HUDEP-2 (cell line): ENCODE data around the gene LSAMP.

Source experiments
- DNase-seq, 76 experiments: peaks; one replicate each; lab custom pipeline; 2025; ENCODE audit not compliant: unreplicated experiment in 76 of 76; lab: John Stamatoyannopoulos, UW

The LSAMP gene

GRCh38 chr3:116035429-116035828 is 409.9 kb downstream of the LSAMP start:
- DNase-seq, result no peak

DNA sequence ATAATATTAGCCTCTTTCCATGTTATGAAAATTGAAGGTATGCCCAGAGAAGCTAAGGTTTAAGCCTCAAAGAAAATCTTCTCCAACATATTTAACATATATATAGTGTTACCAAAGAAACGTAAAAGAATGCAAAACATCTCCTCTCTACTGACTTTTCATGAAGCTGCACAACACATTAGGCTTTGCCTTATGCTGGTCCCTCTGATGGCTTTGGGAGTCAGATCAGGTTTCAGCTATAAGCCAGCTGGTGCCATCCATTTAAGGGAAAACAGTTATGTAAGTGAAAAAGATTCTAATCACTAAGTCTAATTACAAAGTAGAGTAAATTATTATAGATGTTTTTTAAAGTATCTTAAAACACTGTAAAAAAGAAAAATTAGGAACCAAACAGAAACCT is 410.5 kb downstream of the LSAMP start:
- no peak for DNase-seq

- DNase-seq, result no peak
Observed at GRCh38 chr3:116034086-116034485, 411.2 kb downstream of the LSAMP start.

DNA sequence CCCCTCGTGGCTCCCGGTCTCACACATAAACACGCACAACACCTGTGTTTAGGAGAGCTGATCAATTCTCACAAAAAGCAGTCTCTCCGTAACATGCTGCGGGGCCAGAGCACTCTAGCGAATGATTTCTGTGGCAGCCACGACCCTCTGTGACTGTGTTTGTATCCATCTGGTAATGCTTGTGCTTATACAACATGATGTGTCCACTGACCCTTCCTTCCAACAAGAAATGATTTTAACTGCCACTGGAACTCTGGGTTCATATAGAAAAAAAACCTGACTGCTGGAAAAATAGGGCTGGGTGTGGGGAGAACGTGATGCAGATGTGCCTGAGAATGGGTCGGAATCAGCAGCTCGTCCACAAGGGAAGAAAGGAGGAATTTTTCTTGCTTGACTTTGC is 411.8 kb downstream of the LSAMP start:
- DNase-seq, result no peak

GRCh38 chr3:116032176-116032575 is 413.1 kb downstream of the LSAMP start:
- DNase-seq, result no peak

- no peak for DNase-seq
Observed at GRCh38 chr3:116030131-116030850, 415.0 kb downstream of the LSAMP start.

GRCh38 chr3:116029266-116029665 is 416.0 kb downstream of the LSAMP start:
- no peak for DNase-seq

- DNase-seq, result no peak
Observed at GRCh38 chr3:116028157-116028556, 417.1 kb downstream of the LSAMP start.

DNA sequence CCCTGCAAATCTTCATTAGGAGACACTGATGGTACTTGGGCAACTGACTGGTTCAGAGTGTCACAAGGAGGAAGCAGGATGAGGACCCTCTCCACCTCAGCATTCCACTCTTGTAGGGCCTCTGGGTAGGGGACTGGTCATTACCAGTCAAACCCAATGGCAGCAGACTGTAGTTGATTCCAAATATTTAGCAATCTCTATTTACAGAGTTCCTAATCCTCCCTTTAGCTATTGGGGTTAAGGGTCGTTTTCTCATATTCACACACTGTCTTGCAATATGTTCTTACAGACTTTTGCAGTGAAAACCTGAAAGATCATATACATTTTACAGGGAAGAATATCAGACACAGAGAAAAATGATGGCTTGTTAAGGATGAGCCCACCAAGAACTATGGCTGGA is 424.3 kb downstream of the LSAMP start:
- DNase-seq, result no peak

DNA sequence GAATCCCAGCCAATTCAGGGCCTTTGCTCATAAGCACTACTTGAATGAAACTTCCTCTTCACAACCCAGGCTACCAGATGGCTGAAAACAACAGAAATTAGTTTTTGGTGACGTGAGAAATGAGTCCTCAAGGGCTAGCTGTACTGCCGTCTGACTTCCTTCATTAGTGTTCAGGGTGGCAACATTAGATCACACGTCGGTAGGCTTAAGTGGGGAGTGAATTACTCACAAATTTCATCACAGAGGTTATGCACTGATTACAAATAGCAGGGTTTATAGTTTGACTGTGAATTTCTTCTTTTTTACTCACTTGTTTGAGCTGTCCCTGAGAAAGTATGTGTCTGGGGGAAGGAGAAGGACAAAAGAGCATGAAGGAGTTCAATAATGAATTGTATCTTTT is 424.8 kb downstream of the LSAMP start:
- no peak for DNase-seq

- no peak for DNase-seq
Observed at GRCh38 chr3:116019254-116019763, 426.0 kb downstream of the LSAMP start.

GRCh38 chr3:116018646-116019045 is 426.6 kb downstream of the LSAMP start:
- DNase-seq, result no peak

- no peak for DNase-seq
Observed at GRCh38 chr3:116015931-116016330, 429.4 kb downstream of the LSAMP start.

- no peak for DNase-seq
Observed at GRCh38 chr3:116007000-116007399, 438.3 kb downstream of the LSAMP start.

GRCh38 chr3:116005404-116005803 is 439.9 kb downstream of the LSAMP start:
- no peak for DNase-seq

DNA sequence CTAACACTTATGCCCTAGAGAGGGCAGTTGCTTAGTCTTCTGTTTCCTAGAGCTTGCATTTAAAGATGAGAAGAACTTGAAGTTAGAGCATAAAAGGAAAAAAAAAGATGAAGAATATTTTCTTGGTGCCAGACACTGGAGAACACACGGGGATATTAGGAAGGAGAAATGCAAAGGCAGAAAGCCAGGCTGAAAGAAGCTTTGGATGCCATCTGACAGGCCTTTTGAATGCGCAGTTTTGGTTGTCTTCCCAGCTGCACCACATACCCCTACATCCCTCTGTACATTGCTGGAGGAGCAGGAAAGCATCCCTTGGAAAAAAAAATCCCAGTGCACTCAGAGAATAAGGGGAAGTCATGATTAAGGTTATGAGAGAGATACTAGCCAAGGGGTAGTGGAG is 443.1 kb downstream of the LSAMP start:
- no peak for DNase-seq

GRCh38 chr3:116001151-116001621 is 444.1 kb downstream of the LSAMP start:
- DNase-seq, result no peak

DNA sequence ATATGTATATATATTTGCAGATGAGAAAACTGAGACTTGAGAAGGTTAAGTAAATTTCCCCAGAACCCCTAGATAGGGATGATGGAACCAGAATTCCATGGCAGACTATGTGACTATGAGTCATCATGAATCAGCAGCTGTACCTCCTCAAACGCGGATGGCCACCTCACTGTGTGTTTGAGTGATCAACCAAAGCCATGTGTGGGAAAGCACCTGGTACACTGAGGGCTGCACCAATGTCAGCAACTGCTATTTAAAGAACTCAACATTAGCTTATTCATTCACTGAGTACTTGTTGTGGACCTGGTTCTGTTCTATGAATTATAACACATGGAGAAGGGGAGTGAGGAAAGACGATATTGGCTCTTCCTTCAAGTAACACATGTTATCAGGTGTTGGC is 445.0 kb downstream of the LSAMP start:
- DNase-seq, result no peak

DNA sequence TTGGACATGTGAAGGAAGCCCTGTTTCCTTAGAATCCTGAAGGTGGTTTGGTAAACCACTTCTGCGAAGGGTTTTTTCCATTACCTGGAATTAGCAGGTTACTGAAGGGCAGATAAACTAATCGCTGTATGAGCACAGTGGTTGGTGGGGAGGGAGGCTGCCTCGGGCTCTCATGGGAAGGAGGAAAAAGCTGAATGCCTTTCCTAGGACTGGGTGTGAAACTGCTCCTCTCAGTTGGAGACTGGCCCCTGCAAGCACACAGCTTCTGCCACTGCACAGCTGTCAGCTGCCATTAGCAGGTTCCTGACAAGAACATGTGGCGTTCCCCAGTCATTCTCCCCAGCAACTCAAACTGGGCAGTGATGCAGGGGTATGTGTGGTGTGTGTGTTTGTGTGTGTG is 445.7 kb downstream of the LSAMP start:
- no peak for DNase-seq

DNA sequence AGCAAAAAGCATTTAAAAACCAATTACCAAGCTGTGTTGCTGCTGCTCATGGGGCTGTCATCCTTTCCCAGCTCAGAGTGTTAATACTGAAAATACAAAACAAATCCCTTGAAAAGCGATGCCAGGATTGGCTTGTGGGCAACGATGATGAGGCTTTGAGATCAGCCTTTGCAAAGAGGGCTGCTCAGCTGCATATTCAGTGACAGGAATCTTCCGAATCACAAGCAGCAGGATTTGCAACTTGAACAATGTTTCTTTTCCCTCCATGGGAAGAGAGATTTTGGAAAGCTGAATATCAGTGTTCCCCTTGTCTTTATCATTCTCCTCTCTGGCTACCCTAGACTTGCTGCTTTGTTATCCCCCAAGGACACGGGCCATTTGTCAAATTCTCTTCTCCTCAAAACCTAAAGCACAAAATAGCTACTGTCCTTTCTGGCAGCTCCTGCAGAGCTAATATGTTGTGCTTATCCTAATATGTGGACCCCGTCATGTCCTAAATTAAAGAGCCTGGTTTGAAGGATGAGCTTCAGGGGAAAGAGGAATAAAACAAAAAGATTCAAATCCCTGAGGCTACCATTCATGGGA is 446.2 kb downstream of the LSAMP start:
- no peak for DNase-seq

DNA sequence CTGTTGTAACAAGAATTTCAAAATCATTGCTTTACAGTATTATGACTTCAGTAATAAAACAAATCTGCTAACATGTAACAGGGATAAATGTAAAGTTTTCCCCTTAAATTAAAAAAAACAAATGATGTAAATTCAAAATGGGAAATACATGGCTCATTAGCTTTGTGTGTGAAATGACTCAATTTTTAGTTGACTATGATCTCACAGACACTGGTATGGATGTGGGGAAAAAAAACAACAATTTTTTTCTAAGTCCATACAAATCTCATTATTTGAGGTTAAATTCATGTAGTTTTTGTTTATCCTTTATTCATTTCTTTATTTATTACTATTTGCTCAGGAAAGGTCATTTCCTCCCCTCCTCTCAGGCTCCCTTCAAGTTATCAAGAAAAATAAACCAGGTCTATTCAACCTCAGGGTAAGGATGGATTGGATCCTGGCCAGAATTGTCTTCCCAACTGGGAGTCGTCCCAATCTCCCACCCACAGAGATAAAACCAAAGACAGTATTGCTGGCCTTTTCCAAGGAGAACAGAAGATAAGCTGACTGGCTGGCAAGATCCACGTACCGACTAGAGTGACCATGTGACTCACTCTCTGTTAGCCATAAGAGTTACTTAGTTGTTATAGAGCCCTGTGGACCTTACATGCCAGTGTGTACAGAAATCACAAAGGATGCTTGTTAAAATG is 448.7 kb downstream of the LSAMP start:
- no peak for DNase-seq

GRCh38 chr3:115990669-115991068 is 454.6 kb downstream of the LSAMP start:
- DNase-seq, result no peak
